ENCODE data around the gene COL2A1.

GRCh38 chr12:47979166-47979565 lies 25.1 kb downstream of the COL2A1 start:
- TF ChIP-seq PATZ1 (CRISPR knock-in tag; IDR thresholded peaks at IDR 0.05; ENCODE audit: borderline replicate concordance) (no peak), RARB (CRISPR knock-in tag; IDR thresholded peaks at IDR 0.05) (no peak), TCF4 (CRISPR knock-in tag; IDR thresholded peaks at IDR 0.05; ENCODE audit: borderline replicate concordance) (no peak), CSRNP3 (CRISPR knock-in tag; IDR thresholded peaks at IDR 0.05) (no peak), CREB5 (CRISPR knock-in tag; IDR thresholded peaks at IDR 0.05; ENCODE audit: low read depth) (no peak), CSDC2 (CRISPR knock-in tag; IDR thresholded peaks at IDR 0.05) (no peak), ARNTL (CRISPR knock-in tag; IDR thresholded peaks at IDR 0.05; ENCODE audit: borderline replicate concordance, low read depth) (no peak), ZFP3 (CRISPR knock-in tag; IDR thresholded peaks at IDR 0.05) (no peak)
